ENCODE measurements around the gene SSR4. TPM values are rescaled to one million over a fixed set of nuclear protein-coding genes. Genes with fewer than 3 reads are reported as not detected.
"Not testable (repeated sequence)": the region's sequence is repeated elsewhere in the genome, so short reads cannot be mapped to it uniquely, and the experiment has no call there.

Gene SSR4
- total RNA-seq, 1 donor from 2014 or later, result 128 TPM

GRCh38 chrX:153806999-153807575, 12.6 kb downstream of the SSR4 start:
- DNase-seq (ENCODE audit: low read depth), result no peak
- no peak overlapping the region for H3K4me3 ChIP-seq (ENCODE audit: low read depth, low read length)
- TF ChIP-seq, protein P1, sequence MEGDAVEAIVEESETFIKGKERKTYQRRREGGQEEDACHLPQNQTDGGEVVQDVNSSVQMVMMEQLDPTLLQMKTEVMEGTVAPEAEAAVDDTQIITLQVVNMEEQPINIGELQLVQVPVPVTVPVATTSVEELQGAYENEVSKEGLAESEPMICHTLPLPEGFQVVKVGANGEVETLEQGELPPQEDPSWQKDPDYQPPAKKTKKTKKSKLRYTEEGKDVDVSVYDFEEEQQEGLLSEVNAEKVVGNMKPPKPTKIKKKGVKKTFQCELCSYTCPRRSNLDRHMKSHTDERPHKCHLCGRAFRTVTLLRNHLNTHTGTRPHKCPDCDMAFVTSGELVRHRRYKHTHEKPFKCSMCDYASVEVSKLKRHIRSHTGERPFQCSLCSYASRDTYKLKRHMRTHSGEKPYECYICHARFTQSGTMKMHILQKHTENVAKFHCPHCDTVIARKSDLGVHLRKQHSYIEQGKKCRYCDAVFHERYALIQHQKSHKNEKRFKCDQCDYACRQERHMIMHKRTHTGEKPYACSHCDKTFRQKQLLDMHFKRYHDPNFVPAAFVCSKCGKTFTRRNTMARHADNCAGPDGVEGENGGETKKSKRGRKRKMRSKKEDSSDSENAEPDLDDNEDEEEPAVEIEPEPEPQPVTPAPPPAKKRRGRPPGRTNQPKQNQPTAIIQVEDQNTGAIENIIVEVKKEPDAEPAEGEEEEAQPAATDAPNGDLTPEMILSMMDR (conservative IDR thresholded peaks at IDR 0.05; ENCODE audit: low read depth, low read length), result no peak

DNA sequence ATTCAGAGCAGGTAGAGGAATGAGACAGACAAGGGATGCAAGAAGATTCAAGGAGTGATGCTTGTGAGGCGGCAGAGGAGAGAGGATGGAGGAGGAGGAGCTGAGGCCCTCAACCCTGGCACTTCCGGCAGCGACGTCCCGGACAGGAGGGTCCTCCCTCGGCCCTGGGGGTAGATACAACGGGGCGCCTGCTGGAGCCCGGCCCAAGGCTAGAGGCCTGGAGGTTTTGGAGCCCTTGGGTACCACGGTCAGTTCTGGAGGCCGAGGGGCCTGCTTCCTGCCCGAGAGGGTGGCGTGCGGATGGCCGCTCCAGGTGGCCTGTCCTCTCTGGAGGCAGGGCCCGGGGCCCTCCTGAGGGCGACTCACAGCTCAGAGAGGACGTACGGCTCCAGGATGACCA, 13.5 kb downstream of the SSR4 start:
- no peak for DNase-seq (ENCODE audit: low read depth)
- TF ChIP-seq, protein P1 (conservative IDR thresholded peaks at IDR 0.05; ENCODE audit: low read depth, low read length), result no peak
- no peak overlapping the region for H3K4me3 ChIP-seq (ENCODE audit: low read depth, low read length)

GRCh38 chrX:153812220-153812619, 17.8 kb downstream of the SSR4 start:
- H3K4me3 ChIP-seq (ENCODE audit: low read depth, low read length), result no peak overlapping the region
- TF ChIP-seq, protein P1 (conservative IDR thresholded peaks at IDR 0.05; ENCODE audit: low read depth, low read length), result no peak
- DNase-seq (ENCODE audit: low read depth), result no peak

DNA sequence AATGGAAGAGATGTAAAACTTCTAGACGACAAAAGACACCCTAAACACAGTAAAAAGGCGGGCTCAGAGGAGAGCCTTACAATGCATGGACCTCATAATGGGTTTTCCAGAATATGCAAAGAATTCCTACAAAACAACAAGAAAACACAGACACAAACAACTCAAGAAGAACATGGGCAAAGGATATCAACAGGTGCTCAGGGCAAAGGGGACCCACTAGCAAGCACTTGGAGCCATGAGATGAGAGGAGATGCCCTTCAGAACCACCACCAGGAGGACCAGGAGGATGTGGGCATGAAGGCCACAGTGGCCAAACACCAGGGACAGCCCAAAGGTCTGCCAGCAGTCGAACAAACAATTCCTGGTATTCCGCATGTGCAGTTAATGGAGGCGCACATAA, 18.7 kb downstream of the SSR4 start:
- DNase-seq (ENCODE audit: low read depth), result no peak
- TF ChIP-seq, protein P1 (conservative IDR thresholded peaks at IDR 0.05; ENCODE audit: low read depth, low read length), result no peak
- no peak overlapping the region for H3K4me3 ChIP-seq (ENCODE audit: low read depth, low read length)

DNA sequence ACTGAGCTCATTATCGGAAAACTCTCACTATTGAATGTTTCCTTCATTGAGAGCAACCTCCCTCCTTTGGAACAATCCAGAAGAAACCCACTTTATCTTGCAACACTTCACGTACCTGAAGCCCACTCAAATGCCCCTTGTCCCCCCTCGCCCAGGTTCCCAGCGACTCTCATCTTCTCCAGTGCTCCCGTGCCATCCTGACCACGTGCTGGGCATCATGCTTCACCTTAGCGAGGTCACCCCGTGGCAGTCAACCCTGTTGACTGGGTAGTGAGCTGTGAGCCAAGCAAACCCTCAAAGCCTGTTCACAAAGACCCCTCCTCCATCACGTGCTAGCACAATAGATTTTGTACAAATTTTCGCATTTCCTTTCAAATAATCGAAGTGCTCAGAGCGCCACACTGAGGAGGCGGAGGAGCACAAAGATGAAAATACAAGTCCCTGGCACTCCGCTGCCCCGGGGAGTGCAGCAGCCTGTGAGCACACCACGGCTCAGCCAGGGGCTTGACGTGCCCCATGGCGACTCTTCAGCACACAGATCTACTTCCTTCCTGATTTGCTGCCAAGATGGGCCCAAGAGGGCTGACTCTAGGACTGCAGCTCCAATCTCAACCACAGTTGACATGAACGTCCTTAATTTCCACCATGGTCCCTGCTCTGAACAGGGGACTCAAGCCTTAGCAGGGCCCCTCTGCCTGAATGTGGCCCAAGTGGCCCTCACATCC, 20.3 kb downstream of the SSR4 start:
- no peak overlapping the region for H3K4me3 ChIP-seq (ENCODE audit: low read depth, low read length)
- TF ChIP-seq, protein P1 (conservative IDR thresholded peaks at IDR 0.05; ENCODE audit: low read depth, low read length), result no peak
- no peak for DNase-seq (ENCODE audit: low read depth)

DNA sequence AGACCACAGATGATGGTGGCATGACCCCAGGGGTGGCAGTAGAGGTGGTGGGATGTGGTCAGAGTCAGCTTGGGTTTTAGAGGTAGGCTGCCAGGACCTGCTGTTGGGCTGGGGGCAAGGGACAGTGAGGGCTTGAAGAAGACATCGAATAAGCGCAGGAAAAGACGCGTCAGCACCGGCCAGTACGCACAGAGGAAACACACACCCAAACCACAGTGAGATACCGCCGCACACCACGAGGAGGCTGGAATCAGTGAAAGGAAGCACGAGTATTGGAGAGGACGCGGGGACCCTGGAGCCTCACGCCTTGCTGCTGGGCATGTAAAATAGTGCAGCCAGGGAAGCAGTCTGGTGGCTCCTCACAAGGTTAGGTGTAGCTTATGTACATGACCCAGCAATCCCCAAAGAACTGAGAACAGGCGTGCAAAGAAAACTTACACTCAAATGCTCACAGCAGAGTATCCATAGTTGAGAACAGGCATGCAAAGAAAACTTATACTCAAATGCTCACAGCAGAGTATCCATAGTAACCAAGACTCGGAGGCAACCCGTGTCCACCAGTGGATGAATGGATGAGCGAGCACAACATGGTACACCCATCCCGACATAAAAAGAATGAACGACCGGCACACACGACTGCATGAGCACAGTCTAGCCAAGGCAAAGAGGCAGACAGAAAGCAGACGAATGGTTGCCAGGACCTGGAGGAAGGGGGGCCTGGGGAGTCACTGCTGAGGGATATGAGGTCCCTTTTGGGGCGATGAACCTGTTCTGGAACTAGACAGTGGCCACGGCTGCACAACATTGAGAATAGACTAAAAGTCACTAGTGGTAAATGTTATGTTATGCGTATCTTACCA, 22.6 kb downstream of the SSR4 start:
- TF ChIP-seq, protein P1 (conservative IDR thresholded peaks at IDR 0.05; ENCODE audit: low read depth, low read length), result no peak
- DNase-seq (ENCODE audit: low read depth), result no peak
- no peak overlapping the region for H3K4me3 ChIP-seq (ENCODE audit: low read depth, low read length)

DNA sequence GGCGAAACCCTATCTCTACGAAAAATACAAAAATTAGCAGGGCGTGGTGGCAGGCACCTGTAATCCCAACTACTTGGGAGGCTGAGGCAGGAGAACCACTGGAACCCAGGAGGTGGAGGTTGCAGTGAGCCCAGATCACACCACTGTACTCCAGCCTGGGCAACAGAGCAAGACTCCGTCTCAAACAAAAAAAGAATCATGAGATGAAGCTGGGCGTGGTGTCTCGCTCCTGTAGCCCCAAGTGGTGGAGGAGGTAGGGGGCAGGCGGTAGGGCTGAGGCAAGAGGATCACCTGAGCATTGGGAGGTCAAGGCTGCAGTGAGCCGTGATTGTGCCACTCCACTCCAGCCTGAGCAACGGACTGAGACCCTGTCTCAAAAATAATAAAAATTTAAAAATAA, 23.6 kb downstream of the SSR4 start:
- DNase-seq (ENCODE audit: low read depth); H3K4me3 ChIP-seq (ENCODE audit: low read depth, low read length): not testable (repeated sequence)
